ENCODE data around the gene DPEP1. TPM values are rescaled to one million over a fixed set of nuclear protein-coding genes. Genes with fewer than 3 reads are reported as not detected.
A peak's percentile ranks its signal among the peaks of the same experiment; 100 is the strongest.

Gene DPEP1
- total RNA-seq, 1 donor from 2014 or later: 0.24 TPM

DNA sequence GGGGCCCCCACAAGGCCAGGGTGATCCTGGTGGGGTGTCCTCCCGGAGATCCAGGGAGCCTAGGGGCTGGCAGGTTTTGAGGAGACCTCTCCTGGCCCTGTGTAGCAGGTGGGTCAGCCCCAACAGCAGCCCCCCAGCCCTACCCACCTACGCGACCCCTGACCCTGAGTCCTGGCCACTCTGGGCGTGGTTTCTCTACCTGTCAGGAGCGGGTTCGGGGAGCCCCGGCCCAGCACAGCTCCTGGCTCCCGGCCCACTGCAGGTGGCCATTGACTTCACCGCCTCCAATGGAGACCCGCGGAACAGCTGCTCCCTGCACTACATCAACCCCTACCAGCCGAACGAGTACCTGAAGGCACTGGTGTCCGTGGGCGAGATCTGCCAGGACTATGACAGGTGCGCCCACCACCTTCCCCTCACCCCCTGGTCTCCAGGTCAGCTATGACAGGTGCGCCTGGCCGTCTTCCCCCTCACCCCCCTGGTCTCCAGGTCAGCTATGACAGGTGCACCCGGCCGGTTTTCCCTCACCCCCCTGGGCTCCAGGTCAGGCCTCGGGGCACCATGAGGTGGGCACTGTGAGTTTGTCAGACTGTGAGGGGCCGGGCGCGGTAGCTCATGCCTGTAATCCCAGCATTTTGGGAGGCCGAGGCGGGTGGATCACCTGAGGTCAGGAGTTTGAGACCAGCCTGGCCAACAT is 24.9 kb upstream of the DPEP1 start:
- Histone ChIP-seq H3K4me3 (no peak overlapping the region), H3K9ac (no peak overlapping the region), H4K20me1 (ENCODE audit: low read depth) (no peaks in the 10 kb centered on the region), H3K36me3 (no peaks in the 10 kb centered on the region), H3K4me2 (no peak overlapping the region), H3K79me2 (ENCODE audit: low read depth) (no peaks in the 10 kb centered on the region), H3K9me3 (ENCODE audit: low read depth) (no peaks in the 10 kb centered on the region), H2AFZ (replicated peaks) (no peak overlapping the region), H3K27me3 (no peaks in the 10 kb centered on the region), H3K4me1 (peaks cover 5% of the 10 kb centered on the region), H3F3A (ENCODE audit: low read depth) (no peaks in the 10 kb centered on the region), H3K27ac (no peak overlapping the region)
- H3K27me3 Mint-ChIP-seq (ENCODE audit: insufficient read depth, low read depth): peaks cover 2% of the 10 kb centered on the region
- H3K36me3 Mint-ChIP-seq: no peaks in the 10 kb centered on the region
- H3K27ac Mint-ChIP-seq: no peak overlapping the region
- H3K9me3 Mint-ChIP-seq: no peaks in the 10 kb centered on the region
- H3K4me1 Mint-ChIP-seq: peaks cover 2% of the 10 kb centered on the region
- TF ChIP-seq EZH2 (IDR thresholded peaks at IDR 0.05): no peak
- TF ChIP-seq CTCF (IDR thresholded peaks at IDR 0.05): no peak
- no peak for TF ChIP-seq EZH2phosphoT487 (IDR thresholded peaks at IDR 0.05)
- no peak for DNase-seq (ENCODE audit: low spot score)
- no peak overlapping the region for H3K4me3 Mint-ChIP-seq

GRCh38 chr16:89589241-89589926 is 24.1 kb upstream of the DPEP1 start:
- Mint-ChIP-seq H3K36me3 (no peaks in the 10 kb centered on the region), H3K27ac (no peak overlapping the region), H3K27me3 (ENCODE audit: insufficient read depth, low read depth) (peaks cover 2% of the 10 kb centered on the region), H3K4me1 (peaks cover 3% of the 10 kb centered on the region), H3K9me3 (no peaks in the 10 kb centered on the region), H3K4me3 (no peak overlapping the region)
- no peaks in the 10 kb centered on the region for H3K36me3 ChIP-seq
- H3K9me3 ChIP-seq (ENCODE audit: low read depth): no peaks in the 10 kb centered on the region
- TF ChIP-seq EZH2phosphoT487 (IDR thresholded peaks at IDR 0.05) (no peak), CTCF (IDR thresholded peaks at IDR 0.05) (no peak), EZH2 (IDR thresholded peaks at IDR 0.05) (no peak)
- H3K27ac ChIP-seq: no peak overlapping the region
- no peaks in the 10 kb centered on the region for H3K27me3 ChIP-seq
- H2AFZ ChIP-seq (replicated peaks): no peak overlapping the region
- H3K9ac ChIP-seq: no peak overlapping the region
- peaks cover 5% of the 10 kb centered on the region for H3K4me1 ChIP-seq
- no peaks in the 10 kb centered on the region for H3K79me2 ChIP-seq (ENCODE audit: low read depth)
- no peaks in the 10 kb centered on the region for H3F3A ChIP-seq (ENCODE audit: low read depth)
- no peaks in the 10 kb centered on the region for H4K20me1 ChIP-seq (ENCODE audit: low read depth)
- no peak for DNase-seq (ENCODE audit: low spot score)
- no peak overlapping the region for H3K4me3 ChIP-seq
- H3K4me2 ChIP-seq: no peak overlapping the region

DNA sequence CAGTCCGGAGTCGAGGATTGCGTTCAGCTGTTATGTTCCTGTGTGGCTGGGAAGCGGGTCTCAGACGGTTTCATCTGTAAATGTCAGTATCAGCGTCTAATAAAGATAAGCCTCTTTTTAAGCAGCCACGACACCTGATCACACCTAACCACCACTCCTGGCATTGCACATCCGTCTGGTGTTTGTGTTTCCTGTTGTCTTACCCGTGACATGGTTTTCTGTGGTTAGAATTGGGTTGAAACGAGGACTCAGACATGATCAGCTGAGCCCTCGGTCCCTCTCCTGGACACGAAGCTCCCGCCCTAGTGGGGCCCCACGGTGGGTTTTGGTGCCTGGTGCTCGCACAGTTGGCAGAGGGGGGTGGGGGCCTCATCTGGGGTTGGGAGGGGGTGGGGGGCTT is 19.6 kb upstream of the DPEP1 start:
- Histone ChIP-seq H3F3A (ENCODE audit: low read depth) (no peaks in the 10 kb centered on the region), H3K9me3 (ENCODE audit: low read depth) (no peaks in the 10 kb centered on the region), H3K4me2 (no peak overlapping the region), H3K27me3 (no peaks in the 10 kb centered on the region), H3K79me2 (ENCODE audit: low read depth) (no peaks in the 10 kb centered on the region), H2AFZ (replicated peaks) (no peak overlapping the region), H3K9ac (no peak overlapping the region), H3K4me3 (no peak overlapping the region), H3K4me1 (no peaks in the 10 kb centered on the region), H3K27ac (no peak overlapping the region), H3K36me3 (no peaks in the 10 kb centered on the region), H4K20me1 (ENCODE audit: low read depth) (no peaks in the 10 kb centered on the region)
- no peak for DNase-seq (ENCODE audit: low spot score)
- H3K27me3 Mint-ChIP-seq (ENCODE audit: insufficient read depth, low read depth): peaks cover 2% of the 10 kb centered on the region
- no peak for TF ChIP-seq EZH2 (IDR thresholded peaks at IDR 0.05)
- no peak for TF ChIP-seq EZH2phosphoT487 (IDR thresholded peaks at IDR 0.05)
- no peak for TF ChIP-seq CTCF (IDR thresholded peaks at IDR 0.05)
- H3K9me3 Mint-ChIP-seq: no peaks in the 10 kb centered on the region
- no peak overlapping the region for H3K27ac Mint-ChIP-seq
- peak overlapping the region; percentile 21 for H3K4me3 Mint-ChIP-seq
- H3K4me1 Mint-ChIP-seq: peaks cover 6% of the 10 kb centered on the region
- no peaks in the 10 kb centered on the region for H3K36me3 Mint-ChIP-seq
